Measurements from ENCODE around the gene SCRT2. TPM values are rescaled to one million over a fixed set of nuclear protein-coding genes. Genes with fewer than 3 reads are reported as not detected.

The SCRT2 gene
- polyA plus RNA-seq, 1 of the 3 experiments (the other 2 are of a cell fraction): not detected

DNA sequence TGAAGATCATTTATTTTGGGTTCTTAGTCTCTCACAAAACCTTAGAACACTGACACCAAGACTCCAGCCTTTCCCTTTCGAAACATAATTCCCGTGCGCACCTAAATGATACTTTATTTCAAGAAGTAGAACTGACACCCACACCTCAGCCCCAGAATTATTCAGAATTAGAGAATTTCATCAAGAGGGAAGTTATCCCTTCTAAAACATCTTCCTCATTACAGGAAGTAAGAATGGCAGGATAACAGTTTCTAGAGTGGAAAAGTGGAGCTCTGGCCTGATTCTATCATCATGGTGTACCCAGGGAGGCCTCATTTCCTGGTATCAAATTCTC is 21.2 kb downstream of the SCRT2 start:
- Histone ChIP-seq H3K9me3 (no peaks in the 10 kb centered on the region), H3K4me3 (ENCODE audit: low read depth in 2 of 2, low read length in 1 of 2) (no peak overlapping the region), H3F3A (replicated peaks; ENCODE audit: insufficient read depth) (no peaks in the 10 kb centered on the region), H4K20me1 (ENCODE audit: insufficient read depth) (0 out of 2 replicates have a peak, but pooled peaks cover 7% of the 10 kb centered on the region), H3K9me2 (no peaks in the 10 kb centered on the region), H3K27me3 (ENCODE audit: insufficient read depth) (no peaks in the 10 kb centered on the region; the same call in 1 of the 2 replicates), H3K79me2 (ENCODE audit: insufficient read depth) (peaks cover 28% of the 10 kb centered on the region), H3K4me2 (no peak overlapping the region), H3K36me3 (replicated peaks in 1 of 2; ENCODE audit: control insufficient read depth in 1 of 2, insufficient read depth in 2 of 2, low read length in 1 of 2) (peaks cover 4 to 12% of the 10 kb centered on the region in 2 experiments), H2AFZ (ENCODE audit: low read depth) (no peak overlapping the region), H3K9ac (no peak overlapping the region), H3K4me1 (ENCODE audit: control insufficient read depth in 1 of 2, insufficient read depth in 2 of 2, low read depth in 1 of 2, low read length in 1 of 2) (peaks cover 0 to 17% of the 10 kb centered on the region in 2 experiments; a peak in 2 of 4 replicates), H3K27ac (ENCODE audit: low read depth in 2 of 2, low read length in 1 of 2) (no peak overlapping the region)
- DNase-seq: no peak
- TF ChIP-seq NFIC (IDR thresholded peaks at IDR 0.05; ENCODE audit: borderline replicate concordance) (no peak), GABPA (IDR thresholded peaks at IDR 0.05; ENCODE audit: low read depth) (no peak), POLR2AphosphoS5 (IDR thresholded peaks at IDR 0.05; ENCODE audit: low read depth, low read length) (no peak), JUND (IDR thresholded peaks at IDR 0.05) (no peak), RXRA (IDR thresholded peaks at IDR 0.05; ENCODE audit: borderline replicate concordance, low read depth) (no peak), FOSL2 (IDR thresholded peaks at IDR 0.05; ENCODE audit: borderline replicate concordance, low read depth) (no peak)
- TF ChIP-seq, protein P1, sequence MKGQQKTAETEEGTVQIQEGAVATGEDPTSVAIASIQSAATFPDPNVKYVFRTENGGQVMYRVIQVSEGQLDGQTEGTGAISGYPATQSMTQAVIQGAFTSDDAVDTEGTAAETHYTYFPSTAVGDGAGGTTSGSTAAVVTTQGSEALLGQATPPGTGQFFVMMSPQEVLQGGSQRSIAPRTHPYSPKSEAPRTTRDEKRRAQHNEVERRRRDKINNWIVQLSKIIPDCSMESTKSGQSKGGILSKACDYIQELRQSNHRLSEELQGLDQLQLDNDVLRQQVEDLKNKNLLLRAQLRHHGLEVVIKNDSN (IDR thresholded peaks at IDR 0.05; ENCODE audit: borderline replicate concordance, low read depth): no peak
- TF ChIP-seq, protein P2, sequence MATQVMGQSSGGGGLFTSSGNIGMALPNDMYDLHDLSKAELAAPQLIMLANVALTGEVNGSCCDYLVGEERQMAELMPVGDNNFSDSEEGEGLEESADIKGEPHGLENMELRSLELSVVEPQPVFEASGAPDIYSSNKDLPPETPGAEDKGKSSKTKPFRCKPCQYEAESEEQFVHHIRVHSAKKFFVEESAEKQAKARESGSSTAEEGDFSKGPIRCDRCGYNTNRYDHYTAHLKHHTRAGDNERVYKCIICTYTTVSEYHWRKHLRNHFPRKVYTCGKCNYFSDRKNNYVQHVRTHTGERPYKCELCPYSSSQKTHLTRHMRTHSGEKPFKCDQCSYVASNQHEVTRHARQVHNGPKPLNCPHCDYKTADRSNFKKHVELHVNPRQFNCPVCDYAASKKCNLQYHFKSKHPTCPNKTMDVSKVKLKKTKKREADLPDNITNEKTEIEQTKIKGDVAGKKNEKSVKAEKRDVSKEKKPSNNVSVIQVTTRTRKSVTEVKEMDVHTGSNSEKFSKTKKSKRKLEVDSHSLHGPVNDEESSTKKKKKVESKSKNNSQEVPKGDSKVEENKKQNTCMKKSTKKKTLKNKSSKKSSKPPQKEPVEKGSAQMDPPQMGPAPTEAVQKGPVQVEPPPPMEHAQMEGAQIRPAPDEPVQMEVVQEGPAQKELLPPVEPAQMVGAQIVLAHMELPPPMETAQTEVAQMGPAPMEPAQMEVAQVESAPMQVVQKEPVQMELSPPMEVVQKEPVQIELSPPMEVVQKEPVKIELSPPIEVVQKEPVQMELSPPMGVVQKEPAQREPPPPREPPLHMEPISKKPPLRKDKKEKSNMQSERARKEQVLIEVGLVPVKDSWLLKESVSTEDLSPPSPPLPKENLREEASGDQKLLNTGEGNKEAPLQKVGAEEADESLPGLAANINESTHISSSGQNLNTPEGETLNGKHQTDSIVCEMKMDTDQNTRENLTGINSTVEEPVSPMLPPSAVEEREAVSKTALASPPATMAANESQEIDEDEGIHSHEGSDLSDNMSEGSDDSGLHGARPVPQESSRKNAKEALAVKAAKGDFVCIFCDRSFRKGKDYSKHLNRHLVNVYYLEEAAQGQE (IDR thresholded peaks at IDR 0.05; ENCODE audit: low read depth, low read length): no peak
- TF ChIP-seq, protein P3, sequence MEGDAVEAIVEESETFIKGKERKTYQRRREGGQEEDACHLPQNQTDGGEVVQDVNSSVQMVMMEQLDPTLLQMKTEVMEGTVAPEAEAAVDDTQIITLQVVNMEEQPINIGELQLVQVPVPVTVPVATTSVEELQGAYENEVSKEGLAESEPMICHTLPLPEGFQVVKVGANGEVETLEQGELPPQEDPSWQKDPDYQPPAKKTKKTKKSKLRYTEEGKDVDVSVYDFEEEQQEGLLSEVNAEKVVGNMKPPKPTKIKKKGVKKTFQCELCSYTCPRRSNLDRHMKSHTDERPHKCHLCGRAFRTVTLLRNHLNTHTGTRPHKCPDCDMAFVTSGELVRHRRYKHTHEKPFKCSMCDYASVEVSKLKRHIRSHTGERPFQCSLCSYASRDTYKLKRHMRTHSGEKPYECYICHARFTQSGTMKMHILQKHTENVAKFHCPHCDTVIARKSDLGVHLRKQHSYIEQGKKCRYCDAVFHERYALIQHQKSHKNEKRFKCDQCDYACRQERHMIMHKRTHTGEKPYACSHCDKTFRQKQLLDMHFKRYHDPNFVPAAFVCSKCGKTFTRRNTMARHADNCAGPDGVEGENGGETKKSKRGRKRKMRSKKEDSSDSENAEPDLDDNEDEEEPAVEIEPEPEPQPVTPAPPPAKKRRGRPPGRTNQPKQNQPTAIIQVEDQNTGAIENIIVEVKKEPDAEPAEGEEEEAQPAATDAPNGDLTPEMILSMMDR (IDR thresholded peaks at IDR 0.05): no peak
- TF ChIP-seq, protein P4, sequence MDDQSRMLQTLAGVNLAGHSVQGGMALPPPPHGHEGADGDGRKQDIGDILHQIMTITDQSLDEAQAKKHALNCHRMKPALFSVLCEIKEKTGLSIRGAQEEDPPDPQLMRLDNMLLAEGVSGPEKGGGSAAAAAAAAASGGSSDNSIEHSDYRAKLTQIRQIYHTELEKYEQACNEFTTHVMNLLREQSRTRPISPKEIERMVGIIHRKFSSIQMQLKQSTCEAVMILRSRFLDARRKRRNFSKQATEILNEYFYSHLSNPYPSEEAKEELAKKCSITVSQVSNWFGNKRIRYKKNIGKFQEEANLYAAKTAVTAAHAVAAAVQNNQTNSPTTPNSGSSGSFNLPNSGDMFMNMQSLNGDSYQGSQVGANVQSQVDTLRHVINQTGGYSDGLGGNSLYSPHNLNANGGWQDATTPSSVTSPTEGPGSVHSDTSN (IDR thresholded peaks at IDR 0.05): no peak
- ChIA-PET CTCF (interaction anchor here (0.7 to 3.9 kb wide), 7 partner anchors 9 to 85 kb away, joined by 3 to 23 read pairs (median 9); no protein-coding TSS in a partner anchor), POLR2A (no interaction called here)
- WGBS (ENCODE audit: low lambda C conversion rate): over 99% methylated on average over 3 of the region's 3 CpGs

All from SK-N-SH (cell line).